MCF 10A (cell line): Measurements from ENCODE around the gene SLC22A7. TPM values are rescaled to one million over a fixed set of nuclear protein-coding genes. Genes with fewer than 3 reads are reported as not detected.

ENCODE experiments used
- BruUV-seq: library from RNA; stranded (reverse); fragments of 400-500 nt; replicated peaks from 2 replicates; lab custom pipeline; 2021; lab: Mats Ljungman, UMichigan
- CTCF ChIA-PET: fragments of 300-600 bp; sonication (Branson Sonifier 250); formaldehyde crosslinking; extraction: SDS; loops from one replicate; lab custom pipeline; 2021; ENCODE audit warnings: antibody characterized with exemption, inconsistent platforms; lab: Yijun Ruan, JAX
- POLR2A ChIA-PET: fragments of 300-600, 350-650 bp; sonication (Branson Sonifier 250); formaldehyde crosslinking; extraction: SDS; loops from one replicate; lab custom pipeline; 2020; ENCODE audit warnings: antibody characterized with exemption, inconsistent platforms; lab: Yijun Ruan, JAX
- DNase-seq: peaks from one replicate; pipeline ENCODE4 v3.0.0-alpha.2; 2018; ENCODE audit not compliant: unreplicated experiment
- H3K27ac Mint-ChIP-seq: one replicate; pipeline ENCODE4 v1.8.0; 2022; ENCODE audit warnings: mild to moderate bottlenecking, low read depth, mixed read lengths; ENCODE audit not compliant: unreplicated experiment
- H3K27me3 Mint-ChIP-seq: one replicate; pipeline ENCODE4 v1.8.0; 2022; ENCODE audit warnings: mixed read lengths; ENCODE audit not compliant: insufficient read depth, unreplicated experiment
- H3K36me3 Mint-ChIP-seq: one replicate; pipeline ENCODE4 v1.8.0; 2022; ENCODE audit warnings: mild to moderate bottlenecking, moderate library complexity, mixed read lengths; ENCODE audit not compliant: insufficient read depth, unreplicated experiment
- H3K4me1 Mint-ChIP-seq: one replicate; pipeline ENCODE4 v1.8.0; 2022; ENCODE audit warnings: mixed read lengths; ENCODE audit not compliant: insufficient read depth, unreplicated experiment
- H3K4me3 Mint-ChIP-seq: one replicate; pipeline ENCODE4 v1.8.0; 2022; ENCODE audit warnings: mild to moderate bottlenecking, moderate library complexity, mixed read lengths; ENCODE audit not compliant: unreplicated experiment
- H3K9me3 Mint-ChIP-seq: one replicate; pipeline ENCODE4 v1.8.0; 2022; ENCODE audit warnings: mixed read lengths; ENCODE audit not compliant: unreplicated experiment
- intact Hi-C: fragments of 100-400 bp; cut with micrococcal nuclease; formaldehyde crosslinking; loops from 2 replicates; pipeline ENCODE4 v1.14.1; 2022
- total RNA-seq: library from RNA; stranded (reverse); gene quantifications from 2 replicates; pipeline ENCODE4 v1.2.3, GENCODE V29; 2022
- TF ChIP-seq, protein P1 (sequence below): fragments of 200-600 bp; IDR thresholded peaks from one replicate; pipeline ENCODE4 v1.8.0; 2022; ENCODE audit warnings: antibody characterized with exemption, mild to moderate bottlenecking; ENCODE audit not compliant: unreplicated experiment

SLC22A7 gene
- total RNA-seq, 1 experiment from 2014 or later, result not detected

DNA sequence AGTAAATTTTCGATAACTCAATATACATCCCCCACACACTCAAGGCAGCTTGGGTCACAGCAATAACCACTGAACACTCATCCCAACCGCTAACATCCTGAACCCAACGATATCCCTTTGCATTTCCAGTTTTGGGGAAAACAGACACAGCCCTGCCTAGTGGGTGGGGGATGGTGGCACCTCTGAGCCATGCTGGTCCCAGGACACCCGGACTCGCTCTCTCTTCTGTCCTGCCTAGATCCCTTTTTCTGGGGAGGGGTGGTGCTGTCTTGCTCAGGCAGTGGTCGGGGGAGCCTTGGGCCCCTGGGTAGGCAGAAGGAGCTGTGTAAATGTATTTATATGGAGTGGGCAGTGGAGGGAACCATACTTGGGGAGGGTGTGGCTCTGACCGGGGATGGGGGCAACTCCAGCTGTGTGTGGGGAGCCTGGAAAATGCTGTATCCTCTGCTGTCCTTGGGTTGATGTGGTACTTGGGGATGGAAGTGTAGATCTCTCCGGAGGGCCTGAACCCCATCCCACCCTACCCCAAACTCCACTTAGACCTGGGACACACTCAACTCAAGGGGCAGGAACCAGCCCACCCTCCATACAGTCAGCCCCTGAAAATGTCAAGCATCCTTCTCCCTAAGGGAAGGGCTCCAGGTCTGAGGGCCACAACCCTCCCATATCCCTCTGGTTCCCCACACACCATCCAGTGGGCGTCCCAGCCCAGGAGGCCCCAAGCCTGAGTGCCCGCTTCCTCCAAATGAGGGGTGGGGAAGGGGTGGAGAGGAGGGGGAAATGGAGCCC, 23.7 kb upstream of the SLC22A7 start:
- Mint-ChIP-seq H3K27me3 (no peaks in the 10 kb centered on the region), H3K4me1 (peaks cover 5% of the 10 kb centered on the region), H3K36me3 (peaks cover 6% of the 10 kb centered on the region), H3K9me3 (no peaks in the 10 kb centered on the region), H3K4me3 (no peak overlapping the region), H3K27ac (no peak overlapping the region)
- TF ChIP-seq, protein P1, sequence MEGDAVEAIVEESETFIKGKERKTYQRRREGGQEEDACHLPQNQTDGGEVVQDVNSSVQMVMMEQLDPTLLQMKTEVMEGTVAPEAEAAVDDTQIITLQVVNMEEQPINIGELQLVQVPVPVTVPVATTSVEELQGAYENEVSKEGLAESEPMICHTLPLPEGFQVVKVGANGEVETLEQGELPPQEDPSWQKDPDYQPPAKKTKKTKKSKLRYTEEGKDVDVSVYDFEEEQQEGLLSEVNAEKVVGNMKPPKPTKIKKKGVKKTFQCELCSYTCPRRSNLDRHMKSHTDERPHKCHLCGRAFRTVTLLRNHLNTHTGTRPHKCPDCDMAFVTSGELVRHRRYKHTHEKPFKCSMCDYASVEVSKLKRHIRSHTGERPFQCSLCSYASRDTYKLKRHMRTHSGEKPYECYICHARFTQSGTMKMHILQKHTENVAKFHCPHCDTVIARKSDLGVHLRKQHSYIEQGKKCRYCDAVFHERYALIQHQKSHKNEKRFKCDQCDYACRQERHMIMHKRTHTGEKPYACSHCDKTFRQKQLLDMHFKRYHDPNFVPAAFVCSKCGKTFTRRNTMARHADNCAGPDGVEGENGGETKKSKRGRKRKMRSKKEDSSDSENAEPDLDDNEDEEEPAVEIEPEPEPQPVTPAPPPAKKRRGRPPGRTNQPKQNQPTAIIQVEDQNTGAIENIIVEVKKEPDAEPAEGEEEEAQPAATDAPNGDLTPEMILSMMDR, result no peak
- no peak for DNase-seq
- intact Hi-C loops, result no loop called here
- CTCF ChIA-PET, result interaction anchor here (0.6 to 1.0 kb wide), 3 partner anchors 10 to 60 kb away, joined by 3 read pairs; no protein-coding TSS in a partner anchor
- no TSS peak for BruUV-seq
- POLR2A ChIA-PET, result no interaction called here

DNA sequence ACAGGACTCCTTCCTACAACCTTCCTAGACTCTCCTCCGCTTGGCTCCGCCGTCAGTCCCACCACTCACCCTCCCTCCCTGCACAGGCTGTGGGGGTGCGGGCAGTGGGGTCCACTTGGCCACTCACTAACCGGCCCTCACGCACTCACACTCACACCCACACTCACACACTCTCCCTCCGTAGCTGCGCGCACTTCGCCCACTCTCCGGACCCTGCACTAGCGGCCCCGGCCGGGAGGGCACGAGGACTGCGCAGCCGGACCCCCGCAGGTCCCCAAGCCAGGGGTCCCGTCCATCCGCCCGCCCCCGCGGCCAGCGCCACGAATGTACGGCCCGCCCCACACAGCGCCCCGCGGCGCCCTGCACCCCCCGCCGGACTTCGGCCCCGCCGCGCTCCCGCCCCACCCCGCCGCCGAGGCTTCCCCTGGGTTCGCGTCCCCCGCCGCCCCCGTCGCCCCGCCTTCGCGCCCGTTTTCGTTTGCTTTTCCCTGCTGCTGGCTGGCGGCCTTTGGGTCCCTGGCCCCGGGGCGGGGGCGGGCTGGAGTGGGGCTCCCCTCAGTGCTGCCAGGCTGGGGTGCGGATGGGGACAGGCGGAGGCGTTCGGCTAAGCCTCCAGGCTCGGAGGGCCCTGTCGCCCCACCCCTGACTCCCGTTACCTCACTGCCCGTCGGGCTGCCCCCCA, 23.0 kb upstream of the SLC22A7 start:
- ChIA-PET CTCF (interaction anchor here (0.6 to 1.0 kb wide), 2 partner anchors 11 to 60 kb away, joined by 3 read pairs; no protein-coding TSS in a partner anchor), POLR2A (no interaction called here)
- Mint-ChIP-seq H3K4me3 (no peak overlapping the region), H3K4me1 (peaks cover 5% of the 10 kb centered on the region), H3K9me3 (no peaks in the 10 kb centered on the region), H3K27me3 (no peaks in the 10 kb centered on the region), H3K27ac (no peak overlapping the region), H3K36me3 (peaks cover 6% of the 10 kb centered on the region)
- no peak for DNase-seq
- TF ChIP-seq, protein P1, result no peak
- BruUV-seq, result no TSS peak
- intact Hi-C loops, result no loop called here

DNA sequence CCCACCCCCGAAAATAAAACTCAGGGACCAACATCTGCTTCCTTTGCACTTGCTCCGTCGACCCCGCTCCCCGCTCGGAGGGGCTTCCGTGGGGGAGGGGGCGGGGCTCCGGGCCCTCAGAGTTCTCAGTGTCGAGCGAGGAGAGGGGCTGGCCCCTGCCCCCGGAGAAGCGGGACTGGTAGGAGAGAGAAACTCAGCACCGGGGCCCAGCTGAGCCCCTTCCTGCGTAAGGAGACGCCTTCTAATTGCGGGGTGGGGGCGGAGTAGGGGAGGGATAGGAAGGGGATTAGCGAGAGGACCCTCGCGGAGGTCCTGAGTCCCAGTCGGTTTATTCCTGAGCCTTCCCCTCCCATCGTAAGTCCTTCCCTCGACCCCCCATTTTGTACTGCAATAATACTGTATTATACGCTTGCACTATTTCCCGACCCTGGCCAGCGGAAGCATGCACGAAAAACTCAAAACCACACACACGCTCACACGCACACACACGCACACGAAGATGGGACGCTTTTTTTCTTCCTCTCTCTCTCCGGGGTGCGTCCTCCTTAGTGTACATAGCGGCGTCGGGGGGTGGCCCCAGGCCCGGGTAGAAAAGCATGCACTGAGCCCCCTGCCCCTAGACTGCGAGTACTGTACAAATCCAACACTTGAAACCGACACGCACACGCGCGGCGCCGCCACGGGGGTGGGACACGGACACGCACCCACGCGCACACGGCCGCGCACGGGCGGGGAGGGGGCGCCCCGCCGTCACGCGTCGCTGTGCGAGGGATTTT, 22.1 kb upstream of the SLC22A7 start:
- no peak overlapping the region for H3K27ac Mint-ChIP-seq

More for the DNA sequence above, 22.1 kb upstream of the SLC22A7 start:
- TF ChIP-seq, protein P1, result no peak
- ChIA-PET CTCF (no interaction called here), POLR2A (no interaction called here)
- no peak for DNase-seq
- Mint-ChIP-seq H3K9me3 (no peaks in the 10 kb centered on the region), H3K4me1 (peaks cover 5% of the 10 kb centered on the region), H3K4me3 (no peak overlapping the region), H3K27me3 (peaks cover 3% of the 10 kb centered on the region), H3K36me3 (peaks cover 6% of the 10 kb centered on the region)
- intact Hi-C loops, result no loop called here
- BruUV-seq, result no TSS peak
